ENCODE measurements around the gene NKTR.

Gene NKTR

GRCh38 chr3:42694366-42694765 is 93.9 kb downstream of the NKTR start:
- Histone ChIP-seq H3K4me3 (no peak overlapping the region), H3K9ac (ENCODE audit: insufficient read length) (no peak overlapping the region), H3K27ac (no peak overlapping the region), H3K36me3 (ENCODE audit: insufficient read depth, low read length) (no peaks in the 10 kb centered on the region), H3K9me3 (ENCODE audit: low read depth, low read length) (no peaks in the 10 kb centered on the region)
- DNase-seq (ENCODE audit: low read depth, low spot score) = no peak
- TF ChIP-seq POLR2AphosphoS5 (IDR thresholded peaks at IDR 0.05; ENCODE audit: borderline replicate concordance, low read depth, low read length) = no peak
- TF ChIP-seq EZH2 (IDR thresholded peaks at IDR 0.05) = no peak
- TF ChIP-seq FOXP2 (optimal IDR thresholded peaks at IDR 0.05; ENCODE audit: control extremely low read depth, extremely low read length, insufficient read depth) = no peak

- no peak for TF ChIP-seq FOXP2 (optimal IDR thresholded peaks at IDR 0.05; ENCODE audit: control extremely low read depth, extremely low read length, insufficient read depth)
- no peak for TF ChIP-seq POLR2AphosphoS5 (IDR thresholded peaks at IDR 0.05; ENCODE audit: borderline replicate concordance, low read depth, low read length)
- no peak for TF ChIP-seq EZH2 (IDR thresholded peaks at IDR 0.05)
- Histone ChIP-seq H3K9me3 (ENCODE audit: low read depth, low read length) (no peaks in the 10 kb centered on the region), H3K4me3 (no peak overlapping the region), H3K36me3 (ENCODE audit: insufficient read depth, low read length) (no peaks in the 10 kb centered on the region), H3K27ac (no peak overlapping the region), H3K9ac (ENCODE audit: insufficient read length) (no peak overlapping the region)
- no peak for DNase-seq (ENCODE audit: low read depth, low spot score)
Observed at GRCh38 chr3:42696356-42697288, 96.1 kb downstream of the NKTR start.

GRCh38 chr3:42697289-42698051 is 97.0 kb downstream of the NKTR start:
- Histone ChIP-seq H3K9ac (ENCODE audit: insufficient read length) (no peak overlapping the region), H3K27ac (no peak overlapping the region), H3K9me3 (ENCODE audit: low read depth, low read length) (no peaks in the 10 kb centered on the region), H3K4me3 (no peak overlapping the region), H3K36me3 (ENCODE audit: insufficient read depth, low read length) (no peaks in the 10 kb centered on the region)
- no peak for TF ChIP-seq POLR2AphosphoS5 (IDR thresholded peaks at IDR 0.05; ENCODE audit: borderline replicate concordance, low read depth, low read length)
- no peak for TF ChIP-seq FOXP2 (optimal IDR thresholded peaks at IDR 0.05; ENCODE audit: control extremely low read depth, extremely low read length, insufficient read depth)
- no peak for TF ChIP-seq EZH2 (IDR thresholded peaks at IDR 0.05)
- DNase-seq (ENCODE audit: low read depth, low spot score) = no peak
